ENCODE measurements around the gene CAPN8.

The CAPN8 gene

GRCh38 chr1:223664106-223664505 lies 1.4 kb downstream of the CAPN8 start:
- TF ChIP-seq CEBPB (IDR thresholded peaks at IDR 0.05) (peak; percentile 25; the same call in 1 of the 2 replicates), TAF1 (IDR thresholded peaks at IDR 0.05; ENCODE audit: low read depth) (no peak)

- TF ChIP-seq CREB1 (IDR thresholded peaks at IDR 0.05; ENCODE audit: low read depth) (no peak), TCF12 (IDR thresholded peaks at IDR 0.05; ENCODE audit: low read depth) (no peak), NFIC (IDR thresholded peaks at IDR 0.05) (no peak), TEAD4 (IDR thresholded peaks at IDR 0.05) (no peak), TAF1 (IDR thresholded peaks at IDR 0.05; ENCODE audit: low read depth) (no peak), FOXM1 (IDR thresholded peaks at IDR 0.05; ENCODE audit: borderline replicate concordance, low read depth) (no peak), MAX (IDR thresholded peaks at IDR 0.05) (no peak), EGR1 (IDR thresholded peaks at IDR 0.05) (no peak), ZBTB7A (IDR thresholded peaks at IDR 0.05; ENCODE audit: low read depth) (no peak), USF1 (IDR thresholded peaks at IDR 0.05) (no peak), CEBPB (IDR thresholded peaks at IDR 0.05) (no peak), REST (IDR thresholded peaks at IDR 0.05; ENCODE audit: low read depth) (no peak), EP300 (IDR thresholded peaks at IDR 0.05; ENCODE audit: borderline replicate concordance) (no peak), YY1 (IDR thresholded peaks at IDR 0.05; ENCODE audit: low read depth) (no peak), RAD21 (IDR thresholded peaks at IDR 0.05; ENCODE audit: low read depth) (no peak)
These were observed 2.6 kb downstream of the CAPN8 start for GRCh38 chr1:223662943-223663342.

- TF ChIP-seq ZBTB7A (IDR thresholded peaks at IDR 0.05; ENCODE audit: low read depth) (no peak), USF1 (IDR thresholded peaks at IDR 0.05) (no peak), FOXM1 (IDR thresholded peaks at IDR 0.05; ENCODE audit: borderline replicate concordance, low read depth) (no peak), REST (IDR thresholded peaks at IDR 0.05; ENCODE audit: low read depth) (no peak)
These were observed 5.8 kb downstream of the CAPN8 start for GRCh38 chr1:223659711-223660110.

GRCh38 chr1:223657978-223658377 lies 7.5 kb downstream of the CAPN8 start:
- no peak for TF ChIP-seq RAD21 (IDR thresholded peaks at IDR 0.05; ENCODE audit: low read depth)
- no peak for TF ChIP-seq CEBPB (IDR thresholded peaks at IDR 0.05)
- no peak for TF ChIP-seq USF1 (IDR thresholded peaks at IDR 0.05)
- no peak for TF ChIP-seq CREB1 (IDR thresholded peaks at IDR 0.05; ENCODE audit: low read depth)
- TF ChIP-seq EGR1 (IDR thresholded peaks at IDR 0.05), result no peak

GRCh38 chr1:223654083-223654482 lies 11.4 kb downstream of the CAPN8 start:
- TF ChIP-seq USF1 (IDR thresholded peaks at IDR 0.05), result no peak
- TF ChIP-seq TAF1 (IDR thresholded peaks at IDR 0.05; ENCODE audit: low read depth), result no peak
- TF ChIP-seq ZBTB7A (IDR thresholded peaks at IDR 0.05; ENCODE audit: low read depth), result no peak
- no peak for TF ChIP-seq RAD21 (IDR thresholded peaks at IDR 0.05; ENCODE audit: low read depth)
- no peak for TF ChIP-seq EP300 (IDR thresholded peaks at IDR 0.05; ENCODE audit: borderline replicate concordance)
- no peak for TF ChIP-seq TEAD4 (IDR thresholded peaks at IDR 0.05)
- no peak for TF ChIP-seq FOXM1 (IDR thresholded peaks at IDR 0.05; ENCODE audit: borderline replicate concordance, low read depth)
- no peak for TF ChIP-seq CEBPB (IDR thresholded peaks at IDR 0.05)
- TF ChIP-seq TCF12 (IDR thresholded peaks at IDR 0.05; ENCODE audit: low read depth), result no peak
- no peak for TF ChIP-seq NFIC (IDR thresholded peaks at IDR 0.05)
- TF ChIP-seq YY1 (IDR thresholded peaks at IDR 0.05; ENCODE audit: low read depth), result no peak
- TF ChIP-seq EGR1 (IDR thresholded peaks at IDR 0.05), result no peak
- no peak for TF ChIP-seq CREB1 (IDR thresholded peaks at IDR 0.05; ENCODE audit: low read depth)
- no peak for TF ChIP-seq MAX (IDR thresholded peaks at IDR 0.05)
- no peak for TF ChIP-seq REST (IDR thresholded peaks at IDR 0.05; ENCODE audit: low read depth)

Measured in Ishikawa (cell line).